ENCODE data around the gene SLC1A6.

DNA sequence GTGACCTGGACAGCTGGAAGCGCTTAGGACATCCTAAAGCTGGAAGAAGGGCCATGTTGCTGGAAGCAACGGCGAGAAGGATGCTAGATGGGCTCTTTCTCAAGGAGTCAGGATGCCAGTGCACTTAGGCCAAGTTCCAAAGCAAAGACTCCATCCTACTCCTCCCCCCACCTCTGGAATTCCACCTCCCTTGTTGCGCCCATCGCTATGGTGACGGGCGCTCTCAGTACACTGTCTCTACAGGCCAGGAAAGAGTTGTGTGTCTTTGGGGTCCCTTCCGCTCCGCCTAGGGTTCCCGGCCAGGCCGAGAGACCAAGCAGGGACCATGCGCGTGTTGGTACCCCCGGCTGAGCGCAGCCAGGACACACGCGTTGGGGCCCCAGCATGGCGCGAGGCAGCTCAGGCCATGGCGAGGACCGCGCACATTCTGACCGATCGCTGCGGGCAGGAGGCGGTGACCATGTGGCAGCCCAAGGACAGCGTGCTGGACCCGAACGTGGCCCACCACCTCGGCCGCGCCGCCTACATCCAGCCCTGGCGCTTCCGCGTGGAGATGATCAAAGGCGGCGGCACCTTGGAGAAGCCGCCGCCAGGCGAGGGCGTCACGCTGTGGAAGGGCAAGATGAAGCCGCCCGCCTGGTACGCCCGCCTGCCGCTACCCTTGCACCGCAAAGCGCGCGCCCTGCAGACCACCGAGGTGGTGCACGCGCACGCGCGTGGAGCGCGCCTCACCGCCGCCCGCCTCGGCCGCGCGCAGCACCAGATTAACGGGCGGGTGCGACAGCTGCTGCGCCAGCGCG is 31.0 kb upstream of the SLC1A6 start:
- no peak for TF ChIP-seq POLR2A (IDR thresholded peaks at IDR 0.05)
- TF ChIP-seq CTCF (IDR thresholded peaks at IDR 0.05): no peak
